Brain pericyte (primary cell): Measurements from ENCODE around the gene SLC16A7.

ENCODE experiments used
- DNase-seq: peaks from one replicate; pipeline ENCODE4 v3.0.0-alpha.2; 2012; ENCODE audit warnings: low read depth, low spot score

Gene SLC16A7

DNA sequence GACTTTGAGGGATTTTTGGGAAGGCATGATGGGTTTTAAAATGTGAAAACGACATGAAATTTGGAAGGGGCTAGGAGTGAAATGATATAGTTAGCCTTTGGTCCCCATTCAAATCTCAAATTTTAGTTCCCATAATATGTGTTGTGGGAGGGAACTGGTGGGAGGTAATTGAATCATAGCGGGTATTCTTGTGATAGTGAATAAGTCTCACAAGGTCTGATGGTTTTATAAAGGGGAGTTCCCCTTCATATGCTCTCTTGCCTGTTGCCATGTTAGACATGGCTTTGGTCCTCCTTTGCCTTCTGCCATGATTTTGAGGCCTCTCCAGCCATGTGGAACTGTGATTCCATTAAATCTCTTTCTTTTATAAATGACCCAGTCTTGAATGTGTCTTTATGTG lies 72.8 kb downstream of the SLC16A7 start:
- no peak for DNase-seq

DNA sequence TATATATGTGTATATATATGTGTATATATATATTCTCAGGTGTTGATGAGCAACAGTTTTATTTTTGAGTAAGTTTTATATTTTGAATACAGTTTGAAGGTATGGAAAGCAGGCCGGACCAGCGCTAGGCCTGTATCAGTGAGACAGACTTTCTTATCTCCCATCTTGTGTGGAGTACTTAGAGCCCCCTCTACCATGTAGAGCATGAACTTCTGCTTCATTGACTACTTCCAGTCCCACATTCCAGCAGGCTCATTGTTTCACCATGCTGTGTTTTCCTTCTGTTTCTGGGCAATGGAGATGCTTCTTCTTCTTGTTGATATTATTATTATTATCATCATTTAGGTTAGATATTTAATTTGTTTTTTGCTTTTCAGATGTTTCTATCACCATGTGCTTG lies 76.4 kb downstream of the SLC16A7 start:
- DNase-seq = no peak

DNA sequence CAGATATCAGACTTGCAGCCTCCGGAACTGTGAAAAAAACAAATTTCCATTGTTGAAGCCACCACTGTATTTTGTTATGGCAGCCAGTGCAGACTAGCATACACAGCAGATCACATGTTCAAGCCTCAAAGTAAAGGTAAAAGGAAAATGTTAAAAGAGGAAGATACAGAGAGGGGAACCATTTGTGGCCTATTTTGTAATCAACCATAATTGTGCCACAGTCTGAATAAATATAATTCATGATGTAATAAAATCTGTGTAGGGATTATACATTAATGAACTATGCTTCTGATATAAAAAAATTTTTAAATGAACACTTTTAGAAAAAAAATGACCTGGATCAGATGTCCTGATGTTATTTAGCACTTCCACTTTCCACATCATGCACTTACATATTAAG lies 79.6 kb downstream of the SLC16A7 start:
- no peak for DNase-seq

DNA sequence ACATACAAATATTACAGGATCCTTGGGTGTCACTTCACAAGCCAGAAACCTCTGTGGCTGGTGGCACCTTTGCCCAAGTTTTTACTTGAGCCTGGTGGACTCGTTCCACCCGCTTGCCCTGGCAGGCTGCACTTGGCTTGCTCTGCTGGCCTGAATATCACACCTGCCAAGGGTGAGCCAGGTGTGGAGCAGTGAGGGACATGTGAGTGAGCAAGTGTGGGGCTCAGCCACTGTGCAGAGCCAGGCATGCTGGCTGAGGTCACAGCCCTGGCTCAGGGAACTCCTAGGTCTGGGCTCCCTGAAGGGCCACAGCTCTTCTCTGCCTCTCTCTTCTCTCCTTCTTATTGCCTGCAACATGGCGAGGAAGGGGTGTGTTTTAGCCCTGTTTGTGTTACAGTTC lies 82.0 kb downstream of the SLC16A7 start:
- no peak for DNase-seq

DNA sequence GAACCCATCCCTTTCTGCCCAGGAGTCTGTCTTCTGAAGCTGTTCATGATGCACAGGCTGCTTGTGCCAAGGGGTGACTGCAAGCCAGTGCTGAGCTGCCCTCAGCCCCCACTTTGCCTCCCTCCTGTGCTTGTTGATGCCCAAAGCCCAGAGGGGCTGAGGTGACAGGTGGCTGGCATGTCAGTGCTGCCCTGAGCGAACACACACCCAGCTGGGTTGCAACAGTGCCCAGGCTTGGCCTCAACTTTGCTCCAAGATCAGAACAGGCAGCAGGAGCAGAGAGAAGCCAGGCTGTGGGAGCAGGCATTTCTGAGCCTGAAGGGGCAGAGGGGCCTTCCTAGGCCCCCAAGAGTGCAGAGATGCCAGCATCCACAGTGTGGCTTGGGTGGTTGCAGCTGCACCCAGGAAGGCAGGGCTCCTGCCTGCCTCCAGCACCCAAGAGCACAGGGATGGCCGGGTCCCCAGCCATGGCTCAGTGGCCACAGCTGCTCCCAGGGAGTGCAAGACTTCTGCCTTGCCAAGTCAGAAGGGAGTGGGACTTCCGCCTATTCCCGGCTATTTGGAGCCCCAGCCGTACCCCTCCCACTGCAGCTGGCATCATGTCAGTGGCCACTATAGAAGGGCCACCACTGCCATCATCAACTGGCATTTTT lies 83.1 kb downstream of the SLC16A7 start:
- no peak for DNase-seq

DNA sequence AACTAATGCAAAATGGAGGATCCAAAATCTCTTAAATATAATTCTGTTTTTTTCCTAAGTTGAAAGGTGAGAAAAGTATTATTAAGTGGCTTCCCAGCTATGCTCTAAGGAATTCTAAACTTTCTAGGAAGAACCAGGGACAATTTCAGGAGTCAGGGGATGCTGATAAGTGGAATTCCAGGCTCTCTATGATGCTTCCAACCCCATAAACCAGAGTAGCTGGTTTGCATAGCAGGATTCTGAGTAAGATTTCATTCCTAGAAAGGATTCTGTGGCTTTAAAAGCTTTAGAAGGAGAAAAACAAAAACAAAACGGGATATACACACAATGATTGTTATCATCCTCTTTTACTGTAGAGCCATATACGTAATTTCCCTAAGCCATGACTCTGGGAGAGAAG lies 93.9 kb downstream of the SLC16A7 start:
- no peak for DNase-seq

DNA sequence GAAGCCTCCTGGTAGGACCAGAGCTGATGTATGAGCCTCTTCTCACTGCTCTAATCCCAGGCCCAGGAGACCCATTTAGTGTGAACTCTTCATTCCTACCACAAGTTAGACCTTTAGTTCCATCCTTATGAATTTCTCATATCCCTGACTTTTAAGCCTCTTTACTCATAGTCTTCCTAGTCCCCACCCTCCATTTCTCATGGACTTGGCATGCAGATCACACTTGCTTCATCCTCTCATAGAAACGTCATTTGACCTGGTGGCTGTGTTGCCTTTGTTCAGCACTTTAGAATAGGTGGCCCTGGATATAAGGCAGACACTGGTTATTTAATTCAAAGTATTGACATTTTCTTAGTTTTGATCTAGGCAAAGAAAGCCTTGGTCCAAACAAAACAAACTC lies 99.5 kb downstream of the SLC16A7 start:
- DNase-seq = no peak

DNA sequence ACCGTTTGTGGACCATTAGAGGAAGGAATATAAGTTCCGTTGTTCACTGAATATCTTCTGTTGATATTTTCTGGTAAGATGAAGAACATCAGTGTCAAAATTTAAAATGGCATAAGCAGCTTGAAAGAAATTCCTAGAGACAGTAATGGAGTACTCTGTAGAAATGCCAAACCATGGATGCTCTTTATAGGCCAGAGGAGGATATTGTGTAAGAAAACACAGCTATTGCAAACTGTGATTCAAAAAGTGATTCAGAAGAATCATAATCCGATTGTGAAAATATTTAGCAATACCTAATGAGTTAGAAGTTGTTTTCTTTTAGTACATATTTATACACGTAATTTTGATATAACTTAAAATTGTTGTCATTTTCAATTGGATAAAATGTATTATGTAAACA lies 102.8 kb downstream of the SLC16A7 start:
- no peak for DNase-seq

DNA sequence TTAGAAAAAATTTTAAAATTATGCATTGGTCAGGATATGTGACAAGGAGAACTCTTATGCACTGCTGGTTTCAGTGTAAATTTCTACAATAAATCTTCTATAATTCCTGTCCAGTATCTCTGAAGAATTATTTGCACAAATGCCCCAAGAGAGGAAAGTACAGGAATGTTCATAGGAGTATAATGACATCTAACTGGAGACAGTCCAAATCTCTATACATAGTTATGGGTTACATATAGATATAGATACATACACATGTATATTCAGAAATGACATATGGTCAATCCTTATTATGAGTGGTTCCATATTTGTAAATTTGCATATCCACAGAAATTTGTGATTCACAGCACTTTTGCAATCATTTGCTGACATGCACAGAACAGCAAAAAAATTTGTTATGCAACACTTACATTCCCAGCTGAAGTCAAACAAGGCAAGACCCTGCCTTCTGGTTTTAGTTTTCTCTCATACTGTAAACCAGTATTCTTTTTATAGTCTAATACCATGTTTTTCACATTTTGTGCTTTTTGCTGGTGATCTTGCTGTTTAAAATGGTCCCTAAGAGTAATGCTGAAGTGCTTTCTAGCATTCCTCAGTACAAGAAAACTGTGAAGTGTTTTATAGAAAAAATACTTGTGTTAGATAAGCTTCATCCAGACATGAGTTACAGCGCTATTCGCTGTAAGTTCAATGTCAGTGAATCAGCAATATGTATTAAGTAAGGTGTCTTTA lies 103.8 kb downstream of the SLC16A7 start:
- no peak for DNase-seq

DNA sequence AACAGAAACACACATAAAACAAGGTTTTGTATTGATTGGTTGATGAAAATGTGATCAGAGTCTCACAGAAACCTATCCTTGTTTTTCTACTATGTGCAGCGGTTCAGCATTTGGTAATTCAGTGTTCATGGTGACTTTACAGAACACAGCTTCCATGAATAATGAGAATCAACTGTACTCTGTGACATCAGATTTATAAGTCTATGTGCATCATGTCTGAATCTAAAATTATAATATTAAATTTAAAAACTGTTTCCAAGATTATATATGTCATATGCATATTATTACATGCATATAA lies 104.3 kb downstream of the SLC16A7 start:
- DNase-seq = no peak

DNA sequence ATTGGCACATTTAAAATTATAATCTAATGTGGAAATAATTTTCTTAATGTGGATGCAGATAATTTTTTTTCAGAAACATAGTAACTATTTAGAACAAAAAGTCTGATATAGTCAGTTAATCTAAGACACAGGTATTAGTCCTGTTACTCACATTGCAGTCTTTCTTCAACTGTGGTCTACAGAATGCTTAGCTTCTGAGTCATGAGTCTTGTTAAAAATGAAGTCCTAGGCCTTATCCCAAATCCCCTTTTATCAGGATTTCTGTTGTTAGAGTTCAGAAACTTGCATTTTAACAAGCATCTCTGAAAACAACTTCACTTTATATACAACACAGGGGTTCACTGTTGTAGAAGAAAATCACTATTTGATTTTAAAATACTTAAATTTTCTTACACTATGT lies 112.2 kb downstream of the SLC16A7 start:
- DNase-seq = no peak

DNA sequence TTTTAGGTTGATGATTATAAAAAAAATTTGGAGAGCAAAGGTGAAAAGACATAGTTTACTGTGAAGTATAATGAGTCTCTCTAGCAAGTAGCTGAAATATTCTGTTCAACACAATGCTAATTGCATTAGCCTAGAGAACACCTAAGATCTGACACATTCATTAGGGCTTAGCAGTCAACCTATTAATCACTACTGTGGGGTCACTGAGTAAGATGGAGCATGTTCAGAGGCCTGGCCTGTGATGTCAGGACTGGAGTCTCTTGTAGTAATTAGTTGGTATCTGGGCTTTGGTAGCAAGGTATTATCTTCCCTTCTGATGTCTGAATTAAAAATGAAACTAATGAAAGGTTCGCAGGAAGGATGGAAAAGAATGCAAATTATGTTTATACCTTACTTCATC lies 112.7 kb downstream of the SLC16A7 start:
- no peak for DNase-seq

DNA sequence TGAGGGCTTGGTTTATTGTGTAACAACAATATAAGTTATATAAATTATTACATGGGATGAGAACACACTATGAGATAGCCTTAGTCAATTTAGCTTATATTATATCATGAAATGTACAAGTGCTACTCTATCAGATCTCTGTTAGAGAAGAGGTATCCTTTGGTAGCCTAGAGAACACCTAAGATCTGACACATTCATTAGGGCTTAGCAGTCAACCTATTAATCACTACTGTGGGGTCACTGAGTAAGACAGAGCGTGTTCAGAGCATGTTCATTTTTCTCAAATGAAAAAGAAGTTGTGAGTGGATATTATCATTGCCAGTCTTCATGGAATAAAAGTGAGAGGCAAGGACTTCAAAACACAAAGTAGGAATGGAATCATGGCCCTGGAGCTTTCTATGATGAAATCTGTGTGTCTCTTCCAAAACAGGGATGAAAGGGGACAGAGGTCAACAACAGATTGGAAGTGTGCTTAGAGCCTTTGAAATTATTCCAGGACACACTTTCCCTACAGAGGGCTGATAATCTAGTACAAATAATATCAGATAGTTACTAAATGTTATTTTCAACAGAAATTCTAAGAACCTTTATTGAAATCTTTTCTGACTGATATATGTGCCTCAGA lies 114.3 kb downstream of the SLC16A7 start:
- no peak for DNase-seq

DNA sequence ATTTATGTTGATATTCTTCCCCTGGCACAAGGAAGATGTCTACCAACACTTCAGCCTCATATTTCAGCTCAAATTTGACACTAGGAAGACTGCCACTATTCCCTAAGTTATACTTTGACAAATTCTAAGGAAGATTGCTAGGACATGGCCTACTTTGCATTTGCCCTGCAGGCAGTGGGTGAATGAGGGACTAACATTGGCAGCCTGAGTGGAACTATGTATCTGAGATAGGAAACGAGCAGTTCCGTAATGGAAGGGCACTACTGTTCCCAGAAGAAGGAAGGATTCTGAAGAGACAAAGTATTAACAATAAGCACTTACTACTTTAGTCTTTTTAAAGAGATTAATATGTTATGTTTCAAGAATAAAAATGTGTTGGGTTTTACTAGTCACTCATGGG lies 115.1 kb downstream of the SLC16A7 start:
- no peak for DNase-seq

DNA sequence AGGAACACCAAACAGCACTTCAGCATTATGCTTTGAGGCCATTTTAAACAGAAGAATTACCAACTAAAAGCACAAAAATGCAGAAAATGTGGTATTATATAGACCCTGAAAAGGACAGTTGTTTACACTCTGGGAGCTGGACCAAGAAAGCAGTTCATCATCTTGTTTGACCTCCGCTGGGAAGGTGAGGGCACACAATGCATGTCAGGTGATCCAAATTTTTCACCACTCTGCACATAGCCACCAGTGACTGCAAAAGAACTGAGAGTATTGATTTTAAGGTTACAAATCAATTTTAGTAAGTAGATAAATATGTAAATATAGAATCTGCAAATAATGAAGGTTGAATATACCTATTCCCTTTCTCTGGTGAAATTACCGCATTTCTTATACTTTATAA lies 119.6 kb downstream of the SLC16A7 start:
- DNase-seq = no peak

DNA sequence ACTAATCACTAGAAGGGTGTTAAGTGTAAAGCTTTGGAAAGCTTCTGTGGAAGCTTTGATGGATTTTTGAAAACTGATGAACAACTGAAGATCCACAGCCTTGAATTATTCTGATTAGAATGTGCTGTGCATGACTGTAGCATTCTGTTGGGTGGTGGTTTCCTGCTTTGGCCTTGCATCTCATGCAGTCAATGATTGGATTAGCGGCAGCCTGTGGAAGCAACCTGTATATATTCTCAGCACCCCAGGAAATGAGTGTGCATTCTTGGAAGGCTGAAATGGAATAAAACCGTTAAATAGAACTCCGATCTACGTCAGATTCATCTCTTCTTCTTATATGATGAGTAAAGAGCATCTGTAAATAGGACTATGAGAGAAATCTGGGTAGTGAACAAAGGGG lies 120.2 kb downstream of the SLC16A7 start:
- no peak for DNase-seq

DNA sequence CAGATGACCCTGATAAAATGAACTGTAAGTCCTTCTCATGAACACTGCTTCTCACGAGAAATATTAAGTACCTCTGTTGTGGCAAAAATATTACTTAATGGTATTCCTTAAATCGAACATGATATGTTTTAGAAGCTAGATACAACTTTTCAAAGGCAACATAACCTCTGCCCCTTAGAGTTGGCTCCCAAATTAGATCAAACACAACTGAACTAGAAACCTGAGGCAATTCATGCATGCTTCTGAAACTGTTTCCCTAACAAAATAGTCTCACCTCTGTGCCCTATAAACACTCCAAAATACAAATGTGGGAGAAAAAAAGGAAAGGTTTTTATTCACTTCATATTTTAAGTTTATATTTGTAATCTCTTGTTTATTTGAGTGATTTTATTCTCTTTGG lies 121.6 kb downstream of the SLC16A7 start:
- no peak for DNase-seq

DNA sequence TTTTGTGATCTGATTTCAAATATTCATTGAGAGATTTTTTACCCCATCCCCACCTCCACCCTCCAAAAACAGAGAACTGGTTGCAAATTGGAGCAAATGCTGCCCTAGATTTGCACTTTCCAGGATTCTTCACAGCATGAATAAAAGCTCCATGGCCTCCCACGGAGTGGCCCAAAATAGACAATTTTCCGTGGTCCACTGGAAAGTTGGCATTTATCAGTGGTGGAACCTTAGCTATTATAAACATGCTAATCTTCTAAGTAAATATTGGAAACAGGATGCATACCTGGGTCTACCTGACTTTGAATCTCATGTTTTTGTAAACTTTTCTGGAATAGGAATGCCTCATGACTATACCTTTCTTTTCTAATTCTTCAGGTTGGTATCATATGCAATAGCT lies 123.9 kb downstream of the SLC16A7 start:
- DNase-seq = no peak

DNA sequence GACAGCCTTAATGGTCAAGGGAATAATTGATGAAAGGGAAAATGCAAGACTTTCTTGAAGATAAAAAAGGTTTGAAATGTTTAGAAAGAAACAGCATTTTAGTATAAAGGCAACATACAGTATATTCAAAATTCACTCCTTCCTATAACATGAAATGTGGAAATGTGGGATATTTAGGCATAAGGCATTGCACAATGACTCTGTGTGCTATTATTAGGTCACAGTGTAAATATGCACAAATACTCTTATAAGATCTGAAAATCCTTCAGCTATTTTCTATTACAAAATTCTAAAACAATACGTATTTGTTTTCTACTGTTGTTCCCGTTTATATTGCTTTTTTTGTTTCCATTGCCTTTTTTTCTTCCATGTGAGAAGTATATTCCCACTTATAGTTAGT lies 127.7 kb downstream of the SLC16A7 start:
- no peak for DNase-seq

DNA sequence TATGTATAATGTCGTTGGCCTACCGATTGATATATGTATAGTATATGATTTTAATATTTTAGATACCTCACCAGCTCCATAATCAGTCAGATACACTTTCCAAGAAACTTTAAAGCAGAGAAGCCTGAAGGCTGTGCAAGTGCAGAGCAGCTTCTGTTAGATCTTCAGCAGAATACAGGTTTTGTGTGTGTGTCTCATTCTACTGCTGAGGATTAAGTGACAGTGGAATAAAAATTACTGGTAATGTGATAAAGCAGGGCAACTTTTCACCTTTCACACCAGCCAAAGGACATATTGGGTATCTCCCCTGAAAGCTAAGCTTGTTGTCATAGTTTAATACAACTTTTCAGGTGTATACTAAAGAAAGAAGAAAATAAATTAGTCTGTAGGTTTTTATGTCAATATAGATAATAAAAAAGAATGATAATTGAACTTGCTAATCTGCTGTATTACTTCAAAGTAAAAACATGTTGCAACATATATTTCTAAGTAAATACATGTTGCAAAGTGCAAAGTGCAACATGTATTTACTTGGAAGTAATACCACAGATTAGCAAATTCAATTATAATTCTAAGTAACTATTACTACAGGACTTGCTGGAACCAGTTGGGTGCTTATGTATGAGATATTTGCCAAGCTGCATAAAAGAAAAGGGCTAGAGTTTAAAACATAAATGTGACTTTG lies 128.3 kb downstream of the SLC16A7 start:
- DNase-seq = no peak

DNA sequence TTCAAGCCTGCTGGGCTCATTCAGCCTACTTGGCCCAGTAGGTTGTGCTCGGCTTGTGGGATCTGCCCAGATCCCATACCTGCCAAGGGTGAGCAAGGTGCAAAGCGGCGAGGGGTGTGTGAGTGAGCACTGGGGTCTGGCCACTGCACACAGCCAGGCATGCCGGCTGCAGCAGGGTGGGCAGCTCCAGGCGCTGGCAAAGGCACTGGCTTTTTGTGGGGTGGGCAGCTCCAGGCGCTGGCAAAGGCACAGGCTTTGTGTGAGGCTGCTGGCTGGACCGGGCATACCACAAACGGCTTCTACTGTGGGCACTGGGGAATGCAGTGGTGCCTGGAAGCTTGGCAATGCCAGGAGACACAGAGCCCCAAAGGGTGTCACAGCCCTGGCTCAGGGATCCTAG lies 137.4 kb downstream of the SLC16A7 start:
- no peak for DNase-seq

DNA sequence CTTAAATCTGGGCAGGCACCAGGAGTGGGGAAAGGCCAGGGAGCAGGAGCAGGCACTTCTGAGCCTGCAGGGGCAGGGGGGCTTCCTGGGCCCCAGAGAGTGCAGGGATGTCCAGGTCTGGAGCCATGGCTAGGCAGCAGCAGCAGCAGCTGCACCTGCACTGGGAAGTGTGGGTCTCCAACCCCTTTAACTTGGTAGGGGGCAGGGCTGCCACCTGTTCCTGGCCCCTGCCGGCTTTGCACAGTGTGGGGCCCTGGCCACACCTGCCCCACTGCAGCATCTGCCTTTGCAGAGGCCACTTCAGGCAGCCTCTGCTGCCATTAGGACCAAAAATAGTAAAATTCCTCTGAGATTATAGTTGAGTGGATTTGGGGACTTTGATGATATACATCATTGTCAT lies 138.5 kb downstream of the SLC16A7 start:
- DNase-seq = no peak

DNA sequence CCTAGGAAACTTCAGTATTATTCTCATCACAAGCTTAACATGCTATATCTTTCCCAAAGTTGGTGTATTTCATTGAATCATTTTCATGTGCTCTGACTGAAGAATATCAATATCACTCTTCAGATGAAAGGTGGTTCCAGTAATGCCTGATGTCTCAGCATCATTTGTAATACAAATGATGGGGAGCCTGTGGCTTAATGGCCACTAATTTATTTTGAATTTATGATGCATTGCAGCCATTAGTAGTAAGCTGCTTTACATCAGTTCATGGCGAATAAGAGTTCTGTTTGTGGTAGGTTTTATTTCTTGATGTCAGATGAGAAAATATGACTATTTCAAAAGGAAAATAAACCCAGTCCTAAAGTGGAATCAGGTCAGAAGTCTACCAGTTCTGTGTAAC lies 139.4 kb downstream of the SLC16A7 start:
- no peak for DNase-seq
